Amniotic stem cell (primary cell): ENCODE data around the gene BDKRB2.
A peak's percentile ranks its signal among the peaks of the same experiment; 100 is the strongest.

Experiments used
- DNase-seq: peaks from one replicate; lab custom pipeline; 2025; lab: John Stamatoyannopoulos, UW

The BDKRB2 gene

GRCh38 chr14:96252323-96252998 lies 47.8 kb downstream of the BDKRB2 start:
- DNase-seq = no peak

GRCh38 chr14:96252999-96253539 lies 48.4 kb downstream of the BDKRB2 start:
- DNase-seq = peak; percentile 57

- no peak for DNase-seq
Observed at GRCh38 chr14:96254687-96255086, 50.0 kb downstream of the BDKRB2 start.

GRCh38 chr14:96255501-96256366 lies 51.1 kb downstream of the BDKRB2 start, which contains the start of gene BDKRB1:
Gene BDKRB1 (plus strand): TSS chr14:96256210. CDS start chr14:96263683, 7,473 bp downstream.
- peak; percentile 69 for DNase-seq

GRCh38 chr14:96256407-96256806 lies 51.8 kb downstream of the BDKRB2 start:
- peak; percentile 28 for DNase-seq

GRCh38 chr14:96257056-96257455 lies 52.4 kb downstream of the BDKRB2 start:
- no peak for DNase-seq

- no peak for DNase-seq
Observed at GRCh38 chr14:96257900-96258299, 53.3 kb downstream of the BDKRB2 start.

GRCh38 chr14:96260341-96260821 lies 55.7 kb downstream of the BDKRB2 start:
- peak; percentile 25 for DNase-seq

- no peak for DNase-seq
Observed at GRCh38 chr14:96261053-96261452, 56.4 kb downstream of the BDKRB2 start.

- no peak for DNase-seq
Observed at GRCh38 chr14:96261772-96262655, 57.4 kb downstream of the BDKRB2 start.

GRCh38 chr14:96263347-96264199 lies 58.9 kb downstream of the BDKRB2 start:
- no peak for DNase-seq

GRCh38 chr14:96264200-96264553 lies 59.5 kb downstream of the BDKRB2 start:
- DNase-seq = no peak

GRCh38 chr14:96264853-96265252 lies 60.2 kb downstream of the BDKRB2 start:
- DNase-seq = no peak

- DNase-seq = no peak
Observed at GRCh38 chr14:96265383-96266095, 60.9 kb downstream of the BDKRB2 start.

- peak; percentile 44 for DNase-seq
Observed at GRCh38 chr14:96267336-96267735, 62.7 kb downstream of the BDKRB2 start.

GRCh38 chr14:96267916-96268315 lies 63.3 kb downstream of the BDKRB2 start:
- no peak for DNase-seq

GRCh38 chr14:96268431-96269358 lies 64.1 kb downstream of the BDKRB2 start:
- peak; percentile 93 for DNase-seq

- DNase-seq = no peak
Observed at GRCh38 chr14:96269359-96269710, 64.7 kb downstream of the BDKRB2 start.
